HPDE6-E6E7 (cell line): ENCODE results near the gene APOL2.
"Not testable (repeated sequence)": the region's sequence is repeated elsewhere in the genome, so short reads cannot be mapped to it uniquely, and the experiment has no call there.

ENCODE experiments used
- DNase-seq: peaks from one replicate; pipeline ENCODE4 v3.0.0; 2011; ENCODE audit warnings: missing footprints; ENCODE audit errors: extremely low spot score

Gene APOL2

GRCh38 chr22:36239150-36239400 is 252 bp downstream of the APOL2 start:
- no peak for DNase-seq

DNA sequence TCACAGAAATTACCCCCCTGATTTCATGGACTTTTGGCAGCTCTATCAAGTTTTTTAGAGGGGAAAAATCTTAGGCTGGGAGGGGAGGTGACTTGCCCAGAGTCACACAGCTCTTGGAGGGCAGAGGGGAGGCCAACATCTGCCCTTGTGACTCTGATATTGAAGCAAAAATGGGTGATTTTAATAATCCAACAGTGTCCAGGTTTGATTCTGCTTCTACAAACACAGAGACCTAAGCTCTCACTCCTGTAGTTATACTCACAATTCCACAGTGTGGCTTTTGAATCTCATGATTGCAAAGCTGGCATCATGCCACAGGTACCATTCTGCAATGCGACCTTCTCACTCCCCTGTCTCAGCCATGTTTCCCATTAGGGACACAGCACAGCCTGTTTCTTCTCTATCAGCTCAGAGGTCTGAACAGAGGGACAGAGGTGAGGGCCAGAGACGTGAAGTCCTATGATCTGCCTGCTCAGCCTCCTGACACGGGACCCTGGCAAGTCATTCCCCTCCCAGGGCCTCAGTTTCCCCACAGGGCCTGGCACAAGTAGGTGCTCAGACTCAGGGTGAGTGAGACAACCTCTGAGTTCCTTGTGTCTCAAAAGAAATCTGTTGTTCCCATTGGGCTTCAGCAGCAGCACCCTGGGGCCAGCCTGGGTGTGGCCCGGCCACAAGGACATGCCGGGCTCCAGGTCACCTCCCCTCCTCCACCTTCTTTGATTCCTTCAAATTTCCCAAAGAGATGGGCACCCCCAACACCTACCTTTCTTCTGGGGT is 766 bp downstream of the APOL2 start:
- no peak for DNase-seq

GRCh38 chr22:36237462-36238372 is 1.6 kb downstream of the APOL2 start:
- no peak for DNase-seq

- DNase-seq = peak; percentile 36
Observed at GRCh38 chr22:36236388-36237319, 2.7 kb downstream of the APOL2 start.

DNA sequence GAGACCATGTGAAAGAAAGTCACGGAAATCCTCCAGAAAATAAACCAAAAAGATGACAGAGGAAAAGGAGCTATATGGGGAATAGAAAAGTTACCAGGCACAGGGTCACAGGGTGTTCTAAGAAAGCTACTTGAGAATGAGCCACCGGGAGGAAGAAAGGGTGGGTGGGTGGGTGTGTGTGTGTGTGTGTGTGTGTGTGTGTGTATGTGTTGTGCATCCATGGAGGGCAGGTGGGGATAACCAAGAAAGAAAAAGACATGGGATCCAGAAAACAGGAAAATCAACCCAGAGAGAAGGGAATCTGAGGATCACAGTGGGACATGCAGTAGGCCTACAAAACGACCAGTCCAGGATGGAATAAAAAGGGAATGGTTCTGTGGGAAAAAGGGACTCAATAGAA is 3.7 kb downstream of the APOL2 start:
- no peak for DNase-seq

- DNase-seq = no peak
Observed at GRCh38 chr22:36234919-36235318, 4.4 kb downstream of the APOL2 start.

GRCh38 chr22:36234213-36234612 is 5.1 kb downstream of the APOL2 start:
- no peak for DNase-seq

- DNase-seq = no peak
Observed at GRCh38 chr22:36233796-36234195, 5.5 kb downstream of the APOL2 start.

DNA sequence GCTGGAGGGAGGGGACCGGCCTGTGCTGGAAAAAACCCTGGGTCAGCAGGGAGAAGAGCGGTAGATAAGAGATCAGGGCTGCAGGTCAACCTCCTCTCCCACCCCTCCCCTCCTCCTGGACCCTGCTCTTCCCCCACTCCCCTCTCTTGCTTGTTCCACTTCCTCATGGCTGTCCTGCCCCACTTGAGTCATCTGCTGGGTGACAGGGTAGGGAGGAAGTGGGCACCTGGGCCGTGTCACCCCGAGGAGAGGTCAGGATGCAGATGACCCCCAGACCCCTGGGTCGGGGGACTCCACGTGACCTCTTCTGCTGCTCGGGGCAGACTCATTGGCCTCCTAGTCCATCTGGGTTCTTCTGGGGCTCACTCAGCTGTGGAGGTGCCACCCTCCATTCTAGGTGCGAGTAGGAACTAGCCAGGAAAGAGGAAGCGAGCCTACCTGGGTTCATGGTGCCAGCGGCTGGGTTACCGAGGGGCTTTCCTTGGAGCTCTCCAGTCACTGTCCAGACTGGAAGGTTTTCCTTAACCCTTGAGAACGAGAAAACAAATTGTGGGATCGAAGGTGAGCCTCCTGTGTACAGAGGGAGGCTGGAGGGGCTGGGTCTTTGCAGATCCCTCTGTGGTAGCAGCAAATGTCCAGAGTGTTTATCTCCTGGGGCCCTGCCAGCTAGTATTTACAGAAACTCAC is 6.5 kb downstream of the APOL2 start:
- DNase-seq = no peak

DNA sequence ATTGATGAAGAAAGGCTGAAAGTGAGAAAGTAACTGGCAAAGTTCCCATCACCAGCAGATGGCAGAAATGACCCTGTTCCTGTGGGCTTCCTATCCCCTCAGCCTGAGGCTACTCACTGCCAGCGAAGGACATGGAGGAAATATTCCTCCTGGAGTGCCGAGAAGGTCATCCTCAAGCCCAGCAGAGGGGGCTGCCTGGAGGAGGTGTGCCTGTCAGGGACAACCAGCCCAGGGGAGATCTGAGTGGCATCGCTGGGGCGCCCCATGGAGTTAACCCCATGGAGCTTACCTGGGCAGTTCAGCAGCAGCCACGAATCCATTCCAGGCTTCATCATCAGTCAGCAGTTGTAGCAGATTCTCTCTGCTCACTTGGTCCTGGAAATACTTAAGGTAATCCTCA is 8.3 kb downstream of the APOL2 start:
- DNase-seq = not testable (repeated sequence)

- not testable (repeated sequence) for DNase-seq
Observed at GRCh38 chr22:36229649-36230048, 9.7 kb downstream of the APOL2 start.

DNA sequence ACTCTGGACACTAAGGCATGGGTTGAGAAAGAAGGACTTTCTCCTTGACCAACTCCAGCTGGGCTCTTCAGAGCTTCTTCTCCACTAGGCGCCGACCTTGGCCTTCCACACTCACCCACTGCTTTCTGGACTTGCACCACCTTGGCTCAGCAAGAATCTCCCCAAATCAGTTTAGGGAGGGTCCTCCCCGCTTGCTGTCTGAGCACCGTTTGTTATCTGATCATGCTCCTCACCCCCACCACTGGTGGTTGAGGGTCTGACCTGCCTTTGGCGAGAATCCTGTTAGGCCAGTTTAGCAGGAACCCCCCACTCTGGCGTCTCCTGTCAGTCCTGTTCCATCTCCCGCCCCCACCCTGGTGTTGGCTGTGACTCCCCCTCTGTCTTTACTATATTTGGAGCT is 10.4 kb downstream of the APOL2 start:
- no peak for DNase-seq

- DNase-seq = not testable (repeated sequence)
Observed at GRCh38 chr22:36228369-36228768, 11.0 kb downstream of the APOL2 start.

DNA sequence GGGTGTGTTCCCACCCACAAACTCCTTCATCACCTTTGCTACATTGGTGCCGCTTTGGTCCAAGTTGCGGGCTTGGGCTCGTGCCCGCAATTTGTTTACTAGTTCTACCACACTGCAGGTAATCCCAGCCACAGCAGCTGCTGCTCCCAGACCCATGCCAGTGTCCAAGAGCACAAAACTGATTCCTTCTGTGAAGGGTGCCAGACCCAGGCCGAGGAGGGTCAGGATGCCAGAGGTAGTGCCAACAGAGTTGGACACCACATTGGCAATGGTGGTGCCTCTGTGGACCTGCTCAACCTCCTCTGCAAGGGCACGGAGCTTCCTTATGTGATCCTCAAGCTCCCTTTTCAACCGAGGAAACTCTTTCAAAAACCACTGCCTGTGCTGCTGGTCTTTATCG is 11.5 kb downstream of the APOL2 start:
- DNase-seq = no peak

- DNase-seq = no peak
Observed at GRCh38 chr22:36227396-36227795, 11.9 kb downstream of the APOL2 start.

GRCh38 chr22:36226189-36226588 is 13.1 kb downstream of the APOL2 start:
- DNase-seq = no peak

- DNase-seq = no peak
Observed at GRCh38 chr22:36225333-36225922, 13.9 kb downstream of the APOL2 start.

GRCh38 chr22:36224245-36224644 is 15.1 kb downstream of the APOL2 start:
- no peak for DNase-seq

DNA sequence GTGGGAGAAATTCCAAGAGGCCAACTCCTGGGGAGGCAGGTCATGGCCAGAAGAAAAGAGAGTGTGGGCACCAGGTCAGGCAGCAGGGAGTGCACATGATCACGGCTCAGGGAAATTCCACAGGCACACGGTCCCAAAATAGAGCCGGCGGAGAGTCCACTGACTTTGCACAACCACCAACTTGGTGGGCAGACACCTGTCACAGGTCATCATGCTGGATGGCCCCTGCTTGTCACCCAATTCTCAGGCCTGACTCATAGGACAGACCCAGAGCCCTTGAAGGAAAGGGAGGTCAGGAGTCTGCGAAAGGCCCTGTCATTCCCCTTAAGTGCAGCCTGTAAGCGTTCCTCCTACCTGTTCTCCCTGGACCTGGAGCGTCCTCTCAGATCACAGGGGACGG is 15.8 kb downstream of the APOL2 start:
- no peak for DNase-seq

DNA sequence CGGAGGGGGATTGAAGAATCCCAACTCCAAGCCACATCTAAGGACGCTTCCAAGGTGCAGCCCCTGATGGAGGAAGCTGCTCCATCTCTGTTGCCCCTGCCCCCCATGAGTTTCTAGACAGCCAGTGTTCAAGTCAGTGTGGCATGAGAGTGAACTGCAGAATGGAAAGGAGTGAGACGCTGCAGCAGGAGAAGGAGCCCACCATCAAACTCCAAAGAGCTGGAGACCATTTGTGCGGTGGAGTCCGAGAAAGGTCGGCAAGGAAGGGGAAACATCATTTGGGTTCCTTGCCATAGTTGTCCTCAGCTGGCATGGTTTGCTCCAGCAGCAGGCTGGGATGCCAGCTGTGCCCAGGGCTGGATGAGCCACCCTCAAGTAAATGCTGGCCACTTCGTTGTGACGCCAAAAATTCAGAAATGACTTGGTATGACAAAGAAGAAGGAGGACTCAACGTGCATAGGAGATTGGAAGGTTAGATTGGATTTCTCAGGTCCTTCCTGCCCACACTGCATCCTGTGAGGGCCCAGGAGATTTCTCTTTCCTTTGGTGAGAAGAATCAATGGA is 16.4 kb downstream of the APOL2 start:
- no peak for DNase-seq
